ENCODE results near the gene NLGN4Y. TPM values are rescaled to one million over a fixed set of nuclear protein-coding genes. Genes with fewer than 3 reads are reported as not detected.

NLGN4Y gene
- total RNA-seq: not detected

- no peak for DNase-seq (ENCODE audit: low spot score)
These were observed at the start of gene NLGN4Y for GRCh38 chrY:14524272-14525231. TSS of gene NLGN4Y (plus strand) at chrY:14524529. CDS start at chrY:14622120, 97,591 bp downstream.

- no peak for DNase-seq (ENCODE audit: low spot score)
These were observed 38.4 kb upstream of the NLGN4Y start for GRCh38 chrY:14485935-14486334.

- no peak for DNase-seq (ENCODE audit: low spot score)
These were observed 34.1 kb upstream of the NLGN4Y start for GRCh38 chrY:14490226-14490625.

GRCh38 chrY:14498071-14498470, 26.3 kb upstream of the NLGN4Y start:
- no peak for DNase-seq (ENCODE audit: low spot score)

- DNase-seq (ENCODE audit: low spot score): no peak
These were observed 19.7 kb upstream of the NLGN4Y start for GRCh38 chrY:14504592-14504991.

- DNase-seq (ENCODE audit: low spot score): no peak
These were observed 1.9 kb upstream of the NLGN4Y start for GRCh38 chrY:14522379-14522950.

GRCh38 chrY:14523491-14524271, 648 bp upstream of the NLGN4Y start:
- DNase-seq (ENCODE audit: low spot score): no peak

GRCh38 chrY:14525315-14525714, 986 bp downstream of the NLGN4Y start:
- no peak for DNase-seq (ENCODE audit: low spot score)

- DNase-seq (ENCODE audit: low spot score): no peak
These were observed 4.0 kb downstream of the NLGN4Y start for GRCh38 chrY:14528361-14528760.

- no peak for DNase-seq (ENCODE audit: low spot score)
These were observed 12.4 kb downstream of the NLGN4Y start for GRCh38 chrY:14536703-14537102.

GRCh38 chrY:14543506-14543905, 19.2 kb downstream of the NLGN4Y start:
- DNase-seq (ENCODE audit: low spot score): no peak

- DNase-seq (ENCODE audit: low spot score): no peak
These were observed 57.0 kb downstream of the NLGN4Y start for GRCh38 chrY:14581294-14581693.

- DNase-seq (ENCODE audit: low spot score): no peak
These were observed 62.4 kb downstream of the NLGN4Y start for GRCh38 chrY:14586725-14587124.

- DNase-seq (ENCODE audit: low spot score): no peak
These were observed 77.0 kb downstream of the NLGN4Y start for GRCh38 chrY:14601372-14601771.

- DNase-seq (ENCODE audit: low spot score): no peak
These were observed 93.3 kb downstream of the NLGN4Y start for GRCh38 chrY:14617625-14618024.

- DNase-seq (ENCODE audit: low spot score): no peak
These were observed 94.2 kb downstream of the NLGN4Y start for GRCh38 chrY:14618513-14618912.

- no peak for DNase-seq (ENCODE audit: low spot score)
These were observed 103.9 kb downstream of the NLGN4Y start for GRCh38 chrY:14628208-14628607.

GRCh38 chrY:14631676-14632075, 107.3 kb downstream of the NLGN4Y start:
- DNase-seq (ENCODE audit: low spot score): no peak

GRCh38 chrY:14633718-14634117, 109.4 kb downstream of the NLGN4Y start:
- no peak for DNase-seq (ENCODE audit: low spot score)

- DNase-seq (ENCODE audit: low spot score): no peak
These were observed 110.6 kb downstream of the NLGN4Y start for GRCh38 chrY:14634954-14635353.

- DNase-seq (ENCODE audit: low spot score): no peak
These were observed 113.2 kb downstream of the NLGN4Y start for GRCh38 chrY:14637551-14637950.

- no peak for DNase-seq (ENCODE audit: low spot score)
These were observed 117.5 kb downstream of the NLGN4Y start for GRCh38 chrY:14641853-14642252.
